ENCODE results near the gene MKNK2.
"Not testable (repeated sequence)": the region's sequence is repeated elsewhere in the genome, so short reads cannot be mapped to it uniquely, and the experiment has no call there.

MKNK2 gene

DNA sequence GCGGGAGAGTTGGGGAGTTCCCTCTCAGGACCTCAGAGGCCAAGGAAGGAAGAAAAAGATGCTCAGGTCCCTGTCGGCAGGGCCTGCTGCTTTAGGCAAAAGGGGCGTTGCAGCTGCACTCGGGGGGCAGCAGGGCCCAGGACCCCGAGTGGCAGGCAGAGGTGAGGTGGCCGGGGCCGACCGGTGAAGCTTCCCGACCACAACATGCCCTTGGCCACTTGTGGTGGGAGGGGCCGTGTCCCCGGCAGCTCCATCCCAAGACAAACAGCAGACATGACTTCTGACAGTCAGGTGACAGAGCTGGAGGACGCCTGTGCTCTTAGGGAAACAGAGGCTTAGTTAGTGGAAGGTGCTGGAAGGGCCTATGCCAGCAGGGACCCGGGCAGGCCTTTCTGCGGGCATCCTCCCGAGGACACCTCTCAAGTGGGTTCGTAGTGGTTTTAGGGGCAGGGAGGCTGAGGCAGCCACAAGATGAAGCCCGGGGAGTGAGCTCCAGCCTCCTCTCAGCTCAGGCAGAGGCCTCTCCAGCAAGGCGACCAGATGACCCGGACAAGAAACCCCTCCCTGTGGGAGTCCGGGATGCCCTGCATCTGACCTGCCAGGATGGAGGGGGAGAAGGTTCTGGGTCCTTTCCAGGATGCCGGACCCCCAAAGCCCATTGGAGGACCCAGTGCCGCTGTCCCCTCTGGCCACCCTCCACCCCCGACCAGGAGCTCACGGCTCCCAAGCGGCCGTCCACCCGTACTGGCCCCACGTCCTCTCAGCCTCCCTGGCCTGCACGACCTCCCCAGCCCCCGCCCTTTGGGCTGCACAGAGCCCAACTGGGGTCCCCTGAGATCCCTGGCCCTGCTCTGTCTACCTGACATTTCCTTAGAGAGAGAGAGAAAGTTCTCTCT is 59.8 kb downstream of the MKNK2 start:
- in situ Hi-C loops (cut with HindIII; ENCODE audit: low sequenced_read_pairs) = loop anchor here (5.0 to 10.0 kb wide), 3 partner anchors 54 to 116 kb away; no protein-coding TSS in a partner anchor
- DNase-seq (ENCODE audit: low read depth) = no peak
- no peak overlapping the region for H3K4me3 ChIP-seq (ENCODE audit: low read depth, low read length)
- TF ChIP-seq, protein P1, sequence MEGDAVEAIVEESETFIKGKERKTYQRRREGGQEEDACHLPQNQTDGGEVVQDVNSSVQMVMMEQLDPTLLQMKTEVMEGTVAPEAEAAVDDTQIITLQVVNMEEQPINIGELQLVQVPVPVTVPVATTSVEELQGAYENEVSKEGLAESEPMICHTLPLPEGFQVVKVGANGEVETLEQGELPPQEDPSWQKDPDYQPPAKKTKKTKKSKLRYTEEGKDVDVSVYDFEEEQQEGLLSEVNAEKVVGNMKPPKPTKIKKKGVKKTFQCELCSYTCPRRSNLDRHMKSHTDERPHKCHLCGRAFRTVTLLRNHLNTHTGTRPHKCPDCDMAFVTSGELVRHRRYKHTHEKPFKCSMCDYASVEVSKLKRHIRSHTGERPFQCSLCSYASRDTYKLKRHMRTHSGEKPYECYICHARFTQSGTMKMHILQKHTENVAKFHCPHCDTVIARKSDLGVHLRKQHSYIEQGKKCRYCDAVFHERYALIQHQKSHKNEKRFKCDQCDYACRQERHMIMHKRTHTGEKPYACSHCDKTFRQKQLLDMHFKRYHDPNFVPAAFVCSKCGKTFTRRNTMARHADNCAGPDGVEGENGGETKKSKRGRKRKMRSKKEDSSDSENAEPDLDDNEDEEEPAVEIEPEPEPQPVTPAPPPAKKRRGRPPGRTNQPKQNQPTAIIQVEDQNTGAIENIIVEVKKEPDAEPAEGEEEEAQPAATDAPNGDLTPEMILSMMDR (IDR thresholded peaks at IDR 0.05; ENCODE audit: low read depth, low read length, missing control alignments) = no peak

DNA sequence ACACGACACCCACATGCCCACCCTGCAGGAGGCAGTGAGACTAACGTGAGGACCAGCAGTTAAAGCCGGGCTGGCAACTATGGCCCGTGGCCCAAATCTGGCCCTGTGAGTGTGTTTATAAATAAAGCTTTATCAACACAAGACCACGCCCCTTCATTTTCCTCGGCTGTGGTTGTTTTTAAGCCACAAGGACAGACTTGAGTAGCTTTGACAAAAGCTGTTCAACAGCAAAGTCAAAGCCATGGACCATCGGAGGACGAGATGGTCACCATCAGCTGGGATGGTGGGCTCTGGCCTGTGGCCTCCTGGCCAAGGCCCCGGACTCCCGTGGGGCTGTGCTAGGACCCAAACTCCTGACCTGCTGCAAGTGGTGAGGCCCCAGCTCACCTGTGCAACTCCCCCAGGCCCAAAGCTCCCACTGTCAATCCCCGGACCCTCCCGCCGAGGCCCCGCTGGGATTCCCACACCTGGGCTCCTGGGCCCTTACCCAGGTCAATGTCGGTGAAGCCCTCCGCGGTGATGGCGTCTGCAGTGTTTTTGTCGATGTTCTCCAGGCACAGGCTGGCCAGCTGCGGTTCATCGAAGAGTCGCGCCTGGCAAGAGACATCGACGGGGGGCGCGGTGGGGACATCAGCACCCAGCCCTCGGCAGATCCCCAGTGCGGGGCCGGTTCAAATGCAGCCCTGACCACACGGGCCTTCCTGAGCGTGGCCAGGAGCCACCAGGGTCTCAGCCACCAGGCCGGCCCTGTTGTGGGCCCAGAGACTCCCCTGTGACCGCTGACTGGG is 60.6 kb downstream of the MKNK2 start:
- TF ChIP-seq, protein P1 (IDR thresholded peaks at IDR 0.05; ENCODE audit: low read depth, low read length, missing control alignments) = no peak
- no peak for DNase-seq (ENCODE audit: low read depth)
- in situ Hi-C loops (cut with HindIII; ENCODE audit: low sequenced_read_pairs) = loop anchor here (5.0 to 10.0 kb wide), 3 partner anchors 53 to 116 kb away; no protein-coding TSS in a partner anchor
- no peak overlapping the region for H3K4me3 ChIP-seq (ENCODE audit: low read depth, low read length)

DNA sequence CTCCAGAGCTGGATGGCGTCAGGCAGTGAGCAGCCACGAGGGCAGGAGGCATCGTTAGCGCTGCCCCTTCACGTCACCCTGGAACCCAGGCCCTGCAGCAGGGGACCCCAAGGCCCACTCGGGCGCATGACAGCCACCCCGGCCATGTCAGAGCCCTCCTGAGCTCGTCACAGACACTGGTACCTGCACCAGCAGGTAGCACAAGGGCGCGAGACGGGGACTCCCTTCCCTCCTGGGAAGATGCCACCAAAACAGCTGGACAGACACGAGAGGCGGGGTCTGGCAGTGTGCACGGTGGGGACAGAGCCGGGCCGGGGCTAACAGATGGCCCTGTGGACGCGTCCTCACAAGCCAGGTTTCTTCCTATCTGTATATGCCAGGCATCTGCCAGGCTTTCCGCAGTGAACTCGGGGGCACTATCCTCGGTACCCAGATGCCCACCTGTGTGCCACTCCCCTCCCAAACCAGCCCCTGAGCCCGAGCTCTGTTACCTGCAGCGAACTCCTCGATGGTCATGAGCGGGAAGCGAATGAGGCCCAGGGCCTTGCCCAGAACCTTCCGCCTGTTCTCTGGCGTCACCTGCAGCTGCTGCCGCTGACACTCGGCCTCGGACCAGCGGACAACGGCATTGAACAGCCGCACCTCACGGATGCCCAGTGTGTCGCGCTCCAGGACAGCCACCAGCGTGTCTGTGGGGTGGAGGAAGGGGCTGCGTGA is 61.4 kb downstream of the MKNK2 start:
- no peak for DNase-seq (ENCODE audit: low read depth)
- no peak overlapping the region for H3K4me3 ChIP-seq (ENCODE audit: low read depth, low read length)
- in situ Hi-C loops (cut with HindIII; ENCODE audit: low sequenced_read_pairs) = loop anchor here (5.0 to 10.0 kb wide), 3 partner anchors 52 to 115 kb away; no protein-coding TSS in a partner anchor
- TF ChIP-seq, protein P1 (IDR thresholded peaks at IDR 0.05; ENCODE audit: low read depth, low read length, missing control alignments) = no peak

DNA sequence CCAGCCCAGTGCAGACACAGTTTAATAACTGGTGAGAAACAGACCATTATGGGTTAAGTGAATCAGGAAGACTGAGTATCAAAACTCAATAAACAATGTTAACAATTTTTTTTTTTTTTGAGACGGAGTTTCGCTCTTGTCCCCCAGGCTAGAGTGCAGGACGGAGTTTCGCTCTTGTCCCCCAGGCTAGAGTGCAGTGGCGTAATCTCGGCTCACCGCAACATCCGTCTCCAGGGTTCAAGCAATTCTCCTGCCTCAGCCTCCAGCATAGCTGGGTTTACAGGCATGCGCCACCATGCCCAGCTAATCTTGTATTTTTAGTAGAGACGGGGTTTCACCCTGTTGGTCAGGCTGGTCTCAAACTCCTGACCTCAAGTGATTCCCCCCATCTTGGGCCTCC is 62.6 kb downstream of the MKNK2 start:
- in situ Hi-C loops (cut with HindIII; ENCODE audit: low sequenced_read_pairs); H3K4me3 ChIP-seq (ENCODE audit: low read depth, low read length); DNase-seq (ENCODE audit: low read depth): not testable (repeated sequence)

All from astrocyte of the cerebellum (primary cell).